T47D (cell line): ENCODE measurements around the gene STK16.
"Not testable (repeated sequence)": the region's sequence is repeated elsewhere in the genome, so short reads cannot be mapped to it uniquely, and the experiment has no call there.

Source experiments
- DNase-seq, 2 experiments: peaks; one replicate each; pipeline versions ENCODE4 v3.0.0 to v3.0.0-alpha.2; 2011 to 2012; ENCODE audit warnings: low read depth in 1 of 2, low spot score in 1 of 2
- JUND ChIP-seq: IDR thresholded peaks from 2 replicates; pipeline ENCODE4 v1.6.1; 2012; ENCODE audit warnings: low read depth
- in situ Hi-C: cut with HindIII; loops from 2 replicates; pipeline ENCODE4 v1.10.0; 2016; ENCODE audit warnings: low sequenced_read_pairs, low pct_unique_long_range_greater_than_20kb

STK16 gene

DNA sequence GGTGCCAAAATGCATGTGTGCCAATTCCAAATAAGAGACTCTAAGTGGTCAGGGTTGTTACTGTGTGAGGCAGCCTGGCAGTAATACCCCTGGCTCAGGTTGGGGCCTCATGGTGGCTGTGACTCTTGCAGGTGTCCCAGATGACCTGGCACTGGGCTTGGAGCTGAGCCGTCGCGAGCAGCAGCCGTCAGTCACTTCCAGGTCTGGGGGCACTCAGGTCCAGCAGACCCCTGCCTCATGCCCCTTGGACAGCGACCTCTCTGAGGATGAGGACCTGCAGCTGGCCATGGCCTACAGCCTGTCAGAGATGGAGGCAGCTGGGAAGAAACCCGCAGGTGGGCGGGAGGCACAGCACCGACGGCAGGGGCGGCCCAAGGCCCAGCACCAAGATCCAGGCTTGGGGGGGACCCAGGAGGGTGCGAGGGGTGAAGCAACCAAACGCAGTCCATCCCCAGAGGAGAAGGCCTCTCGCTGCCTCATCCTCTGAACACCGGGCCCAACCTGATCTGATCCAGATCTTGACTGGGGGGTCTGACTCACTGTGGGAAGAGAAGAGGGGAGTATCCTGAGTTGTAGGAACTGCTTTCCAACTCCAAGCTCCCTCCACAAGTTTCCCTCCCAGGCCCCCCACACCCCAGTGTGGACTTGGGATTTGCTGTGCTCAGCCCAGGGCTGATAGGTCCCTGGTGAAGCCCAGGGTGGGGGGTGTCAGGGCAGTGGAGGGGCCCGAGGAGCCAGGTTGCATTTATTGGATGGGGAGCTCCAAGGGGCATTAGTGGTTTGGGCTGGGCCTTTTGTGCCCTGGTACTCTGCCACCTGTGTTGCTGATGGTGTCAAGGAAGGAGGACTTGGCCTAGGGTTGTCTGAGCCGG lies 39.5 kb downstream of the STK16 start:
- TF ChIP-seq JUND: no peak
- DNase-seq: no peak
- in situ Hi-C loops: no loop called here

DNA sequence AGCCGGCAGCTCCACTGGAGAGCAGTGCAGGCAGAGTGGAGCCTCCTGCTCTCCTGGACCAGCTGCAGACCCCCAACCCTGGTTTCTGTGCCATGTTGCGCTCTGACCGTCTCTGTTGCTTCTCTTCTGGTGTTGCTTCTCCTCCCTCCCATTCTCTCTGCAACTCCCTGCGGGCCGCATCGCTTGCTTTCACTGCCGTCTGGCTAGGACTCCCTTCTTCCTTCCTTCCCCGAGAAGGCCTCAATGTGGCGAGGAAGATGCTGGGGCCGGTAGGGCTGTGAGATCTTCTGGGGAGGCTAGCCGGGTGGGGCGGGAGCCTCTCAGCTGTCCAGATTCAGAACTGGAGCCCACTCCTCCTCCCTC lies 40.1 kb downstream of the STK16 start:
- no peak for DNase-seq
- TF ChIP-seq JUND: no peak
- in situ Hi-C loops: no loop called here

DNA sequence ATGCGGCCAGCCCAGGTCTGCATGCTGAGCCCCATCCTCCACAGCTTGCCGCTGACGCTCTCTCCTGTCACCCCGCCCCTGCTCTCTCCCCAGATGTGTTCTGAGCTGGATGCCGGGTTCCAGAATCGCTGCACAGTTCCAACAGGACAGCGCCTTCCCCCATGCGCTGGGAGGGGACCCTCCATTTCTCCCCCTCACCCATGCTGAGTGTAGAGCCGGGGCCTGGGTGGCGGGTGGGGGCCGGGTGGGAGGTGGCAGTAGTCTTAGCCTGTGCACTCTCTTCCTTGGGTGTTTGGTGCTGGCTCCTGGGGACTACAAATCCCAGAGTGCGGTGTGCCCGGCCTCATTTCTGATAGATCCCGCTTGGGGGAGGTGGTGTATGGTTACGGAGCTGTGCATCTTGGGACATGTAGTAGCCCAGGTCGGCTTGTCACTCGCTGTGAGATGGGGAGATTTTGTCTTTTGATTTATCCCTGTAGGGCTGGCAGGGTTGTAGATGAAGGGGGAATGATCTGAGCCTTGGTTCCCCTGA lies 40.7 kb downstream of the STK16 start:
- no peak for DNase-seq
- in situ Hi-C loops: no loop called here
- TF ChIP-seq JUND: no peak

DNA sequence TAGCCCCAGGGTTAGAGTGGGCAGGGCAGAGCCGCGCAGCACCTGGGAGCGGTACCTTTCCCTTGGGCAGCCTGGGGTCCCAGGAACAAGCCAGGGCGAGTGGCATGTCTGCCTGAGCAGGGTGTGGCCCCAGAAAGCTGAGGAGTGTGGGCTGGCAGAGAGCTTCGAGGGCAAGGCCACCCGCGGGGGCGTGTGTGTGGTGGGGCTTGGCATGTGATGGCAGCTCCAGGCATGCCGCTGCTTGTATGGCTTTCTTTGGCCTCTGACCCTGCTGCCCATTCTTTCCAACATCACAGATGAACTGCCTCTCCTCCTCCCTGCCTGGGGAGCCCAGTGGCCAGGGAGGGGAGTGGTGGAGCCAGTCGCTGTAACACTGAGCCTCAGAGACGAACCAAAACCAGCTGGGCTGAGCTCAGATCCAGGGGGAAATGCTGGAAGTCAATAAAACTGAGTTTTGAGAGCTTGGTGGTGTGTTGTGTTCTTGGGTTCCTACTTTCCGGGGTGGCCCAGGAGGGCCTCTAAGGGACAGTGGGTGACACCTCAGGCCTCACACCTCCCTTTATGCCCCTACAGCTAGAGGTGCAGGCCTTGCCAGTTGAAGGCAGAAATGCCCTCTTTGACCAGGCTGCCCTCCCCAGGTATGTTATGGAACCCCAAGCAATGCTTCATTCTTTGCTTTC lies 41.3 kb downstream of the STK16 start:
- DNase-seq: no peak
- in situ Hi-C loops: no loop called here
- TF ChIP-seq JUND: no peak

DNA sequence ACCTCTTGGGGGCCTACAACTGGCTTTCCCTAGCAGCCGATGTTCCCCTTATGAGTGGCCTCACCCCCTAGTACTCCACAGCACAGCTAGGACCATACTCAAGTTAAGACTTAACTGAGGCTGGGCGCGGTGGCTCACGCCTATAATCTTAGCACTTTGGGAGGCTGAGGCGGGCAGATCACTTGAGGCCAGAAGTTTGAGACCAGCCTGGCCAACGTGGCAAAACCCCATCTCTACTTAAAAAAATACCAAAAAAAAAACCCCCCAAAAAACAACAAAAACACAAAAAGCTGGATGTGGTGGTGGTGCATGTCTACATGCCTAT lies 41.8 kb downstream of the STK16 start:
- DNase-seq, in situ Hi-C loops: not testable (repeated sequence)

DNA sequence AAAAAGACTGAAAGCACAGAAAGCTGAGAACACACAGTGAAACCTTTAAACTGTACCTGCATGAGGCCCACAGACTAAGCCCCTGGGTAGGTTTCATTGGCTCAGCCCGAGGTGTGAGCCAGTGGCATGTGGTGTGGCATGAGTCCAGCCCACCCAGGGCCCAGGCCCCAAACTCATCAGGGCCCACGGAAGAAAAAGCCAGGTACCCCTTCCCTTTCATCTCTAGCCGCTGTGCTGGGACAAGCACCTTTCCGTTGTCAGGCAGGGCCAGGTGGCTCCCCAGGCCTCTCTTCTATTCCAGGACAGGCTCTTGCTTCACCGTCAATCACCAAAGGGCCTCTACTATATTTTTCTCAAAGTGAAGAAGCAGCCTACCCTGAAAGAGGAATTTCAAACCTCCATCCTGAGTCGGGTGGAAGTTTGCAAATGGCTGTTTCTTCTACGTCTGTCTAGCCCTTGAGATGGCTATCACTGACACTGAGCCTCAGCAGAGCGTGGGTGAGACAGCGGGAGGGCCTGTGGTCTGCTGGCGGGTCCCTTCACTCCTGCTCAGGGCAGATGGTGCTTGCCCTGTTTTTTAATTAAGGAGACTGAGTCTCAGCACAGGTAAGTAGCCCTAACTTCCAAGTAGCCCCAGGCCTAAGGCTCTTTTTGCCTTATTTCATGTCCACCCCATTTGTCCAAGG lies 42.4 kb downstream of the STK16 start:
- in situ Hi-C loops: no loop called here
- no peak for DNase-seq
- no peak for TF ChIP-seq JUND

DNA sequence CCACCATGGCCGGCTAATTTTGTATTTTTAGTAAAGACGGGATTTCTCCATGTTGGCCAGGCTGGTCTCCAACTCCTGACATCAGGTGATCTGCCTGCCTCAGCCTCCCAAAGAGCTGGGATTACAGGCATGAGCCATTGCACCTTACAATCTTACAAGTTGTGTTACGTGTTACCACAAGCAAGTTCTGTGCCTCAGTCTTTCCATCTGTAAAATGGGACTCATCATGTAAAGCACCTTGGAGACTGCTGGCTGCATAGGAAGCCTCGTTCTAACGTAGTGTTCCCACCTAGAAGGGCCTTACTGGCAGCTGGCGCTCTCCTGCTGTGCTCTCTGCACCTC lies 43.9 kb downstream of the STK16 start:
- no peak for DNase-seq
- no peak for TF ChIP-seq JUND
- in situ Hi-C loops: no loop called here

DNA sequence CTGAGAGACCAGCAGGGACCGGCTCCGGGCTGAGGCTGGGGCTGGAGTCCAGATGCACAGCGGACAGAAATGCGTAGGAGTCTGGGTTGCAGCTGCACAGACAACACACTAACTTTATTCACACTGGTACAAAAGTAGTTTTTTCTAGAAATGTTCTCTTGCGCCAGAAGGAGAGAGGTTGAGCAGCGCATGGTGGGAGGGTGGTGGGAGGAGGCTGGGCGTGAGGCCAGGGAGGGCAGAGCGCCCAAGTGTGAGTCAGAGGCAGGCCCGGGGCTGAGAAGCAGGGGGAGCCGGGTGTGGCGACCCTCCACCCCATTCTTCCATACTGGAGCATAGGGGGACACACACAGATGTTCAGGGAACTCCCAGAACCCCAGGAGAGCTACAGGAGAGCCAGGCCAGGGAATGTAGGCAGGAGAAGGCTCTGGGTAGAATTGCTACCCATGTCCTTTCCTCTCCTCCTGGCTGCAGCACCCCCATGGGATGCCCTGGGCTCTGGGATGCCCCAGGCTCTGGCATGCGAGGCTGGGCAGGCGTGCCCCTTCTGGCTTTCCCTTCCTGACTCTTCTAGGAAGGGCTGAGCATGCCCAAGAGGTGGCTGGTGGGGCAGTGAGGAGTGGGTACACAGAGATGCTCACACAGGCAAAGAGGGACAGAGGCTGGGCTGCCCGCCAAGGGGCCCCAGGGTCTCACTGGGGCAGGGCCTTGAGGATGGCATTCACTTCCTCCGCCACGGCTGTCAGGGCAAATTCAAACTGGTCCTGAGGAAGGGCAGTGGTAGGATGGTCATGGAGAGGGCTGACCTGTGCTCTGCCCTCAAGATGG lies 44.5 kb downstream of the STK16 start:
- in situ Hi-C loops: no loop called here
- no peak for TF ChIP-seq JUND
- no peak for DNase-seq

DNA sequence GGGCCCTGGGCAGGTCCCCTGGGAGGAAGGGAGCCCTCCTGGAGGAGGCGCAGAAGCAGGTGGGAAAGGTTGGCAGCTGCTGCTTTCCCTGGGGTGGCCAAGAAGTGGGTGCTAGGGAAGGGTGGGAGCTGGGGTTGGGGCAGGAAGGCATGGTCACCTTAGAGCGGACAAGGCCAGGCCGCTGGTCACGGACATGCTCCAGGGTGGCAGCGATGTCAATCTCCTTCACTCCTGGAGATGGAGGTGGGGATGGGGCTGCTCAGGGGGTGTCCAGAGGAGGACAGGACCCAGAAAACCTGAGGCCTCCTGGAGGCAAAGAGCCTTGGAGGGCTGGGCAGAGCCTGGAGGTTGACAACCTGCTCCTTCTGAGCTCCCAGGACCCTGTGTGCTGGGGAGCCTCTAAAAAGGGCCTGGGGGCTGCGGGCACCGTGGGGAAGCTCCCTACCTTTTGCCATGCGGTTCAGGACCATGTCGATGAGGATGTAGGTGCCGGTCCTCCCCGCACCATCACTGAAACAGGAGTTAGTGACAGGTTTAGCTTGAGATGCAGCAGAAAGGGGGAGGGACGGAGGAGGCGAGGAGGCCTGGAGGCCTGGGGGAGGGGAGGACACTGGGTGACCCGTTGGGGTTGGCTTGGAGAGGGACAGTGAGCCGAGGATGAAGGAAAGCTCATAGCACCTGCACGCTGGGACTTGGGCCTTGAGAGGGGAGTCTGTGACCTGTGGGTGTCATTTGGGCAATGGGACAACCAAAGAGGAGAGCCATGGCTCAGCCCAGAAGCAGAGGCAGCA lies 45.3 kb downstream of the STK16 start:
- no peak for DNase-seq
- in situ Hi-C loops: no loop called here
- TF ChIP-seq JUND: no peak

DNA sequence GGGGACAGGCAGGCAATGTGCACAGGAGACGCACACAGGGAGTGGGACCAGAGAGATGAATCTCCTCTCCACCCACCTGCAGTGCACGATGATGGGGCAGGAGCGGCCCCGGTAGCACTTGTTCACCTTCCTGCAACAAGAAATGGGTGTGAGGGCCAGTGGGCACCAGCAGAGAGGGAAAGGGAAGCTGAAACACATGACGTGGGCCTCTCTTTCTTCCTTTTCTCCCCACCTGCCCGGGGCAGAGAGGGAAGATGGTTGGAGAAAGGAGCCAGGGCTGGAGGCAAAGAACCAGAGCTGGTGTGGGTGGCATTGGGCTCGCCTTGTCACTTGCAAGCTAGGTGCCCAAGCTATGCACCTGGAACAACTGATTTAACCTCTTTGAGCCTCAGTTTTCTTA lies 46.1 kb downstream of the STK16 start:
- no peak for TF ChIP-seq JUND
- DNase-seq: no peak
- in situ Hi-C loops: no loop called here

DNA sequence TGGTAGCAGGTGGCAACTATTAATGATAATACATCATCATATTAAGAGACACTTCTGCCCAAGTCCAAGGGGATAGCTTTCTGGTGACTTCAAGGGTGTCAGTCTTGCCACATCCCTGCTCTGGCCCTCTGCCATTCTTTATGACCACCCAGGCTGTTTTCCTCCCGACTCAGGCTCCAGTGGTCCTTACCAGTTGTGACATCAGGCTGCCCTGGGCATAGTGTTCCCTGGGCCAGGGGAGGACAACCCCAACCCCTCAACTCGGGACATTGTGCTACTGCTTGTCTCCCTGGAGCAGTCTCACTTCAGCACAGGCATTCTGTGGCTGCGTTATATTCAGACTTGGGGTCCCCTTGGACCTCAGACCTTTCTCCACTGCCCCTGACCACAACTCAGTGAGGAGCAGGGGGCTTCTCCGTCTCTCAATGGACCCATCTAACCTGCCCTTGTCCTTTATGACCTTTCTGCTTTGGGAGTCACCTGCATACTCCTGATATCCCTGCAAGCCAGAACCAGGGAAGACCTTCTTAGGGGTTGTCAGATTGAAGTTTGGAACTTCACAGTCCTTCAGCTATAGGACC lies 46.7 kb downstream of the STK16 start:
- TF ChIP-seq JUND: no peak
- in situ Hi-C loops: no loop called here
- no peak for DNase-seq
